K562 (cell line): Measurements from ENCODE around the gene ATP13A1. TPM values are rescaled to one million over a fixed set of nuclear protein-coding genes. Genes with fewer than 3 reads are reported as not detected.

Experiments used
- ATAC-seq: fragments of 200-7000 bp; cut with Tn5 transposase; 3 replicates; pipeline ENCODE4 v1.9.1; 2020; ENCODE audit warnings: moderate library complexity
- BruUV-seq: library from RNA; stranded (reverse); fragments of 400-500 nt; replicated peaks from 2 replicates; lab custom pipeline; 2021; lab: Mats Ljungman, UMichigan
- CTCF ChIA-PET: fragments of 300-600 bp; formaldehyde crosslinking; extraction: SDS; loops from one replicate; lab custom pipeline; 2021; ENCODE audit warnings: low intra/inter-chr PET ratio; lab: Yijun Ruan, JAX
- POLR2A ChIA-PET: fragments of 300-600, 350-650 bp; sonication (Branson Sonifier 250); formaldehyde crosslinking; extraction: SDS; loops from one replicate; lab custom pipeline; 2021; ENCODE audit warnings: antibody characterized with exemption, inconsistent platforms; lab: Yijun Ruan, JAX
- DNase-seq, 4 experiments: peaks; one replicate each; pipeline versions ENCODE4 v3.0.0 to v3.0.0-alpha.2; 2011 to 2018; ENCODE audit warnings: low spot score in 3 of 4, mixed read lengths in 3 of 4; ENCODE audit errors: extremely low read depth in 1 of 4
- FAIRE-seq: peaks from 2 replicates; lab custom pipeline; 2011; peaks lifted over from hg19 to GRCh38; lab: Jason Lieb, UNC
- H2AFZ ChIP-seq: 2 replicates; pipeline ENCODE4 v1.6.0; 2011; ENCODE audit warnings: low read depth, low read length, control low read depth, inconsistent platforms
- H3K27ac ChIP-seq: fragments of 200-600 bp; 3 replicates; pipeline ENCODE4 v1.8.0; 2011; ENCODE audit warnings: low read depth, mild to moderate bottlenecking, control low read depth, inconsistent platforms, low read length, moderate library complexity, mixed read lengths; ENCODE audit errors: extremely low read depth
- H3K27me3 ChIP-seq, 2 experiments: fragments of 300-600 bp in 1 of 2; 2 replicates in 1 of 2; 3 replicates in 1 of 2; pipeline versions ENCODE4 v1.6.0 to v1.8.0; 2011; ENCODE audit warnings: inconsistent platforms in 2 of 2, low read length in 2 of 2, mild to moderate bottlenecking in 1 of 2, mixed read lengths in 1 of 2, moderate library complexity in 1 of 2; ENCODE audit not compliant: control insufficient read depth in 2 of 2, insufficient read depth in 2 of 2
- H3K36me3 ChIP-seq: fragments of 300-600 bp; 3 replicates; pipeline ENCODE4 v1.8.0; 2011; ENCODE audit warnings: mild to moderate bottlenecking, low read length, inconsistent platforms; ENCODE audit not compliant: control insufficient read depth, insufficient read depth
- H3K4me1 ChIP-seq, 2 experiments: fragments of 200-600 bp in 1 of 2; replicated peaks in 1 of 2; 2 replicates in 1 of 2; 3 replicates in 1 of 2; pipeline versions ENCODE4 v1.5.1 to v1.8.0; 2011; ENCODE audit warnings: inconsistent platforms in 2 of 2, low read length in 2 of 2, mild to moderate bottlenecking in 1 of 2, mixed read lengths in 1 of 2, moderate library complexity in 1 of 2; ENCODE audit not compliant: control insufficient read depth in 2 of 2, insufficient read depth in 2 of 2
- H3K4me2 ChIP-seq: 2 replicates; pipeline ENCODE4 v1.6.1; 2011; ENCODE audit warnings: low read length, control low read depth, inconsistent platforms, mixed read lengths; ENCODE audit not compliant: insufficient read depth
- H3K4me3 ChIP-seq: fragments of 200-600 bp; sonication (generic), shearing (Covaris generic); 2 replicates; pipeline ENCODE4 v1.5.1; 2016; ENCODE audit warnings: control low read depth, inconsistent platforms
- H3K79me2 ChIP-seq: fragments of 200-600 bp; 3 replicates; pipeline ENCODE4 v1.8.0; 2011; ENCODE audit warnings: low read length, inconsistent platforms; ENCODE audit not compliant: control insufficient read depth, insufficient read depth
- H3K9ac ChIP-seq, 2 experiments: 2 replicates each; pipeline versions ENCODE4 v1.6.0 to v1.6.1; 2011; ENCODE audit warnings: low read depth in 2 of 2, low read length in 2 of 2, control low read depth in 1 of 2, inconsistent platforms in 1 of 2, mild to moderate bottlenecking in 1 of 2, mixed read lengths in 1 of 2; ENCODE audit not compliant: insufficient read depth in 1 of 2
- H3K9me1 ChIP-seq: one replicate; pipeline ENCODE4 v1.6.0; 2011; ENCODE audit warnings: inconsistent platforms, mild to moderate bottlenecking, low read length, moderate library complexity; ENCODE audit not compliant: control insufficient read depth, insufficient read depth
- H3K9me3 ChIP-seq: replicated peaks from 2 replicates; pipeline ENCODE4 v1.5.1; 2011; ENCODE audit warnings: low read depth, low read length, inconsistent platforms; ENCODE audit not compliant: control insufficient read depth, insufficient read depth
- H4K20me1 ChIP-seq: replicated peaks from 2 replicates; pipeline ENCODE4 v1.6.1; 2011; ENCODE audit warnings: low read length, inconsistent platforms, mixed read lengths; ENCODE audit not compliant: control insufficient read depth, insufficient read depth
- CBFA2T2 ChIP-seq: fragments of 450-650 bp; conservative IDR thresholded peaks from 2 replicates; pipeline ENCODE4 v1.6.1; 2017; ENCODE audit warnings: mild to moderate bottlenecking
- KDM1A ChIP-seq, 2 experiments: fragments of 450-650 bp; IDR thresholded peaks; 2 replicates each; pipeline ENCODE4 v1.6.1; 2016; ENCODE audit warnings: mild to moderate bottlenecking in 2 of 2
- KDM2B ChIP-seq: fragments of 250-450 bp; sonication (Bioruptor Pico); IDR thresholded peaks from 2 replicates; pipeline ENCODE4 v1.8.0; 2021; ENCODE audit warnings: mild to moderate bottlenecking, moderate library complexity
- NCOA1 ChIP-seq: fragments of 450-650 bp; IDR thresholded peaks from 2 replicates; pipeline ENCODE4 v1.6.1; 2016; ENCODE audit warnings: low read depth
- POLR2G ChIP-seq: fragments of 200-400 bp; formaldehyde crosslinking; IDR thresholded peaks from 2 replicates; pipeline ENCODE4 v1.6.1; 2017; ENCODE audit warnings: low read depth, mild to moderate bottlenecking, antibody characterized with exemption, low read length, moderate library complexity
- PRPF4 ChIP-seq: fragments of 200-400 bp; formaldehyde crosslinking; IDR thresholded peaks from one replicate; pipeline ENCODE4 v1.6.1; 2017; ENCODE audit warnings: low read length, low read depth, mild to moderate bottlenecking; ENCODE audit not compliant: insufficient read depth, poor library complexity, severe bottlenecking
- SP1 ChIP-seq: sonication (generic); formaldehyde crosslinking; IDR thresholded peaks from 2 replicates; pipeline ENCODE4 v1.8.1; 2022; ENCODE audit warnings: mild to moderate bottlenecking, missing genetic modification reagents
- SP2 ChIP-seq: IDR thresholded peaks from 2 replicates; pipeline ENCODE4 v1.6.1; 2011; ENCODE audit warnings: mild to moderate bottlenecking, low read depth, low read length, moderate library complexity; ENCODE audit not compliant: poor library complexity, severe bottlenecking; ENCODE audit errors: extremely low read depth
- SRSF1 ChIP-seq: fragments of 200-400 bp; formaldehyde crosslinking; IDR thresholded peaks from 2 replicates; pipeline ENCODE4 v1.6.1; 2017; ENCODE audit warnings: mild to moderate bottlenecking, low read depth, low read length, moderate library complexity
- TCF7 ChIP-seq: sonication (generic); IDR thresholded peaks from 2 replicates; pipeline ENCODE4 v1.6.1; 2016; ENCODE audit warnings: antibody characterized with exemption, borderline replicate concordance
- YBX1 ChIP-seq: fragments of 450-650 bp; IDR thresholded peaks from 2 replicates; pipeline ENCODE4 v1.7.1; 2016; ENCODE audit warnings: mild to moderate bottlenecking
- ZBTB8A ChIP-seq: fragments of 450-650 bp; IDR thresholded peaks from 2 replicates; pipeline ENCODE4 v1.6.1; 2018; ENCODE audit warnings: mild to moderate bottlenecking, moderate library complexity; ENCODE audit not compliant: partially characterized antibody
- ZNF280B ChIP-seq: fragments of 250-450 bp; sonication (Bioruptor Pico); IDR thresholded peaks from 2 replicates; pipeline ENCODE4 v1.5.1; 2021; ENCODE audit warnings: mild to moderate bottlenecking
- ZNF408 ChIP-seq: fragments of 250-450 bp; sonication (Bioruptor Pico); IDR thresholded peaks from 2 replicates; pipeline ENCODE4 v1.4.0; 2020; ENCODE audit warnings: low read depth, mild to moderate bottlenecking, moderate library complexity
- ZNF449 ChIP-seq: fragments of 250-450 bp; sonication (Bioruptor Pico); IDR thresholded peaks from 2 replicates; pipeline ENCODE4 v1.8.0; 2022; ENCODE audit warnings: moderate library complexity, mild to moderate bottlenecking, inconsistent platforms
- WGBS: fragments of 100-300 bp; shearing (Covaris generic); methylation state at CpG from one replicate; pipeline ENCODE4 v1.1.6; 2016; ENCODE audit warnings: low coverage, mixed read lengths; ENCODE audit not compliant: insufficient coverage; ENCODE audit errors: missing lambda C conversion rate; 5-methylcytosine and 5-hydroxymethylcytosine counted together
- in situ Hi-C: fragments of 300-500 bp; cut with MboI; formaldehyde crosslinking; loops from 4 replicates; pipeline ENCODE4 v1.15.0; 2018; ENCODE audit warnings: inconsistent platforms, mixed read lengths
- intact Hi-C: fragments of 100-400 bp; cut with micrococcal nuclease; formaldehyde crosslinking; loops from 2 replicates; pipeline ENCODE4 v1.14.2; 2022
- polyA plus RNA-seq, 8 experiments: library from polyadenylated mRNA; depleted of rRNA in 4 of 8; stranded (reverse) in 5 of 8; unstranded in 3 of 8; fragments of >200 nt; fragmentation: Nextera tagmentation in 2 of 8; fragmentation: Illumina TruSeq in 1 of 8; extraction: Ambion mirVana in 2 of 8; extraction: Trizol in 1 of 8; gene quantifications; 2 replicates each; pipeline versions ENCODE4 v1.2.1 to v1.2.3, GENCODE V29; 2011 to 2014; ENCODE audit warnings: inconsistent platforms in 1 of 8, missing spikeins in 1 of 8
- total RNA-seq, 7 experiments: library from RNA; depleted of rRNA in 6 of 7; stranded (reverse); fragments of >200 nt in 6 of 7; fragmentation: Illumina TruSeq in 2 of 7; extraction: Trizol in 2 of 7; gene quantifications; 2 replicates each; pipeline versions ENCODE4 v1.2.1 to v1.2.3, GENCODE V29; 2011 to 2021; ENCODE audit warnings: low replicate concordance in 1 of 7
- TF ChIP-seq, protein P1 (sequence below): fragments of 450-650 bp; IDR thresholded peaks from 2 replicates; pipeline ENCODE4 v1.6.1; 2016; ENCODE audit warnings: low read depth, mild to moderate bottlenecking, moderate library complexity

ATP13A1 gene
- total and polyA plus RNA-seq, 9 of the 15 experiments (the other 6 are each of a cell fraction or from before 2014, with no cell fraction given) = 0.90 to 83.8 (median 23.1) TPM

GRCh38 chr19:19687090-19687489 is 23.6 kb upstream of the ATP13A1 start:
- no peak overlapping the region for H3K27ac ChIP-seq
- H3K9me3 ChIP-seq = no peaks in the 10 kb centered on the region
- H4K20me1 ChIP-seq = no peaks in the 10 kb centered on the region
- H3K27me3 ChIP-seq = no peaks in the 10 kb centered on the region
- FAIRE-seq (no peak), DNase-seq (peak in 3 of 4 experiments; percentile 21 to 41 (median 30)), ATAC-seq (peak; percentile 70)
- ChIA-PET POLR2A (interaction anchor here (1.0 kb wide), 1 partner anchor 14 kb away, joined by 3 read pairs; no protein-coding TSS in a partner anchor), CTCF (no interaction called here)
- no peaks in the 10 kb centered on the region for H3K9me1 ChIP-seq
- in situ Hi-C loops = no loop called here
- intact Hi-C loops = no loop called here
- H3K79me2 ChIP-seq = no peaks in the 10 kb centered on the region
- TF ChIP-seq SP2 (no peak), NCOA1 (no peak), ZNF449 (CRISPR knock-in tag) (no peak), POLR2G (no peak), TCF7 (no peak), YBX1 (no peak), SRSF1 (no peak), SP1 (no peak), CBFA2T2 (no peak), ZBTB8A (no peak), KDM1A (IDR thresholded peaks at IDR 0.05) (no peak), KDM2B (CRISPR knock-in tag) (no peak), ZNF408 (CRISPR knock-in tag) (no peak), ZNF280B (CRISPR knock-in tag) (no peak), PRPF4 (no peak)
- TF ChIP-seq, protein P1, sequence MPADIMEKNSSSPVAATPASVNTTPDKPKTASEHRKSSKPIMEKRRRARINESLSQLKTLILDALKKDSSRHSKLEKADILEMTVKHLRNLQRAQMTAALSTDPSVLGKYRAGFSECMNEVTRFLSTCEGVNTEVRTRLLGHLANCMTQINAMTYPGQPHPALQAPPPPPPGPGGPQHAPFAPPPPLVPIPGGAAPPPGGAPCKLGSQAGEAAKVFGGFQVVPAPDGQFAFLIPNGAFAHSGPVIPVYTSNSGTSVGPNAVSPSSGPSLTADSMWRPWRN = no peak
- no TSS peak for BruUV-seq
- no peaks in the 10 kb centered on the region for H3K36me3 ChIP-seq
- H3K4me2 ChIP-seq = no peak overlapping the region
- H2AFZ ChIP-seq = no peak overlapping the region
- H3K4me3 ChIP-seq = no peak overlapping the region
- 44% methylated on average over 3 of the region's 3 CpGs for WGBS
- no peaks in the 10 kb centered on the region for H3K4me1 ChIP-seq
- H3K9ac ChIP-seq = no peak overlapping the region
